Upper lobe of left lung (tissue), 6 donors: ENCODE results near the gene TOR3A. TPM values are rescaled to one million over a fixed set of nuclear protein-coding genes. Genes with fewer than 3 reads are reported as not detected.
A peak's percentile ranks its signal among the peaks of the same experiment; 100 is the strongest.

Experiments
- ATAC-seq, 2 donors: fragments of 200-7000 bp; cut with Tn5 transposase; one replicate each; pipeline ENCODE4 v1.9.1; 2022; ENCODE audit warnings: mild to moderate bottlenecking in 2 of 2, moderate library complexity in 2 of 2; ENCODE audit not compliant: low FRiP score in 2 of 2
- DNase-seq, 2 donors: peaks; one replicate each; pipeline ENCODE4 v3.0.0-alpha.2; 2019 to 2020
- H3K27ac ChIP-seq, 4 donors: fragments of 200-600 bp; sonication (generic); one replicate each; pipeline ENCODE4 v1.5.1; 2016 to 2019
- H3K27me3 ChIP-seq, 4 donors: fragments of 200-600 bp; sonication (generic); one replicate each; pipeline ENCODE4 v1.5.1; 2017 to 2019
- H3K36me3 ChIP-seq, 4 donors: fragments of 200-600 bp; sonication (generic); one replicate each; pipeline ENCODE4 v1.5.1; 2016 to 2019
- H3K4me1 ChIP-seq, 4 donors: fragments of 200-600 bp; sonication (generic); one replicate each; pipeline ENCODE4 v1.5.1; 2018 to 2019
- H3K4me3 ChIP-seq, 4 donors: fragments of 200-600 bp; sonication (generic); one replicate each; pipeline ENCODE4 v1.5.1; 2017 to 2019; ENCODE audit warnings: mild to moderate bottlenecking in 2 of 4, moderate library complexity in 1 of 4
- H3K9me3 ChIP-seq, 4 donors: fragments of 200-600 bp; sonication (generic); one replicate each; pipeline ENCODE4 v1.5.1; 2018 to 2019
- EP300 ChIP-seq, 4 donors: sonication (generic); formaldehyde crosslinking; IDR thresholded peaks; one replicate each; pipeline ENCODE4 v1.5.1; 2017; ENCODE audit warnings: antibody characterized with exemption in 4 of 4, control low read depth in 2 of 4
- POLR2A ChIP-seq, 4 donors: fragments of 450-650 bp; IDR thresholded peaks; one replicate each; pipeline ENCODE4 v1.5.1; 2016 to 2017; ENCODE audit warnings: antibody characterized with exemption in 4 of 4, mild to moderate bottlenecking in 2 of 4
- POLR2AphosphoS5 ChIP-seq, 2 donors: sonication (generic); formaldehyde crosslinking; IDR thresholded peaks; one replicate each; pipeline ENCODE4 v1.5.1; 2017; ENCODE audit warnings: antibody characterized with exemption in 2 of 2
- whole genome bisulfite sequencing, 2 donors: methylation state at CpG; one replicate each; pipeline ENCODE4 v1.1.5; 2017 to 2018; 5-methylcytosine and 5-hydroxymethylcytosine counted together
- total RNA-seq, 6 donors: library from RNA; depleted of rRNA in 4 of 6; stranded (reverse); fragments of >200 nt in 4 of 6; gene quantifications; one replicate each; pipeline versions ENCODE4 v1.1.0 to v1.2.1, GENCODE V29; 2016 to 2021
- TF ChIP-seq, protein P1 (sequence below), 6 experiments: fragments of 450-650 bp in 4 of 6; fragments of 200-600 bp in 2 of 6; sonication (generic) in 2 of 6; IDR thresholded peaks; one replicate each; pipeline ENCODE4 v1.5.1; 2016 to 2019; ENCODE audit warnings: antibody characterized with exemption in 6 of 6
- donor health status: DM: no; HTN: no; CAD: no; lungs with moderate emphysema.
- donor health status: DM: no; HTN: yes; CAD: no; lungs with severe emphysema.

Gene TOR3A
- total RNA-seq, 6 donors from 2014 or later = 26.2 to 44.1 (median 29.5) TPM

DNA sequence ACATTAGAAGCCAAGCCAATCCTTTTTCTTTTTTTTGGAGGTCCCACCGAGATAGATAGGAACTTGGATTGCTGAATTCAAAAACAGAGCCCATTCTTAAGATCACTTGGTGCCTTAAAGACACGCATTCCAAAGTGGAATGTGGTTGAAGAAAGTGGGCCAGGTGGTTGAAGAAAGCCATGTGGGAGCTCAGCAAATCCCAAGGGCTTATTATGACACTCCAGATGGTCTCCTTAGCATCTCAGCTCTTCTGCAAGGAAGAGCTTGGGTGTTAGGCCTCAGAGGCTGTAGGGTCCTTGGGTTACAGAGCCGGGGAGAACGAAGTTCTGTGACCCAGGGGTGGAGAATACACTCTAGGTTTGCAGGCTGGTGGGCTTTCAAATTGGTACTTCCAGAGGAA lies 13.5 kb downstream of the TOR3A start:
- no peak for DNase-seq
- 72 to 84% methylated on average over 4 of the region's 4 CpGs for WGBS, 2 donors

GRCh38 chr1:179095924-179096323 lies 14.1 kb downstream of the TOR3A start:
- 77 to 91% methylated on average over 3 of the region's 3 CpGs for WGBS, 2 donors
- DNase-seq (no peak), ATAC-seq (no peak)
- peaks cover 9 to 21% (median 16%) of the 10 kb centered on the region in 4 donors for H3K4me1 ChIP-seq
- H3K36me3 ChIP-seq = peaks cover 18 to 69% (median 42%) of the 10 kb centered on the region in 4 donors
- H3K27ac ChIP-seq = peak overlapping the region in 2 of 4 donors; percentile 49 to 53
- no peak overlapping the region for H3K4me3 ChIP-seq
- no peaks in the 10 kb centered on the region for H3K27me3 ChIP-seq
- TF ChIP-seq, protein P1, sequence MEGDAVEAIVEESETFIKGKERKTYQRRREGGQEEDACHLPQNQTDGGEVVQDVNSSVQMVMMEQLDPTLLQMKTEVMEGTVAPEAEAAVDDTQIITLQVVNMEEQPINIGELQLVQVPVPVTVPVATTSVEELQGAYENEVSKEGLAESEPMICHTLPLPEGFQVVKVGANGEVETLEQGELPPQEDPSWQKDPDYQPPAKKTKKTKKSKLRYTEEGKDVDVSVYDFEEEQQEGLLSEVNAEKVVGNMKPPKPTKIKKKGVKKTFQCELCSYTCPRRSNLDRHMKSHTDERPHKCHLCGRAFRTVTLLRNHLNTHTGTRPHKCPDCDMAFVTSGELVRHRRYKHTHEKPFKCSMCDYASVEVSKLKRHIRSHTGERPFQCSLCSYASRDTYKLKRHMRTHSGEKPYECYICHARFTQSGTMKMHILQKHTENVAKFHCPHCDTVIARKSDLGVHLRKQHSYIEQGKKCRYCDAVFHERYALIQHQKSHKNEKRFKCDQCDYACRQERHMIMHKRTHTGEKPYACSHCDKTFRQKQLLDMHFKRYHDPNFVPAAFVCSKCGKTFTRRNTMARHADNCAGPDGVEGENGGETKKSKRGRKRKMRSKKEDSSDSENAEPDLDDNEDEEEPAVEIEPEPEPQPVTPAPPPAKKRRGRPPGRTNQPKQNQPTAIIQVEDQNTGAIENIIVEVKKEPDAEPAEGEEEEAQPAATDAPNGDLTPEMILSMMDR (IDR thresholded peaks at IDR 0.05) = no peak
- no peaks in the 10 kb centered on the region for H3K9me3 ChIP-seq

More for the DNA sequence above, 13.5 kb downstream of the TOR3A start:
- H3K27ac ChIP-seq = peak overlapping the region in 3 of 4 donors; percentile 26 to 53 (median 49)
- H3K4me1 ChIP-seq = peaks cover 9 to 23% (median 16%) of the 10 kb centered on the region in 4 donors
- H3K36me3 ChIP-seq = peaks cover 18 to 74% (median 42%) of the 10 kb centered on the region in 4 donors
- H3K9me3 ChIP-seq = no peaks in the 10 kb centered on the region
- H3K4me3 ChIP-seq = no peak overlapping the region
- H3K27me3 ChIP-seq = no peaks in the 10 kb centered on the region
- no peak for ATAC-seq
- TF ChIP-seq, protein P1 (IDR thresholded peaks at IDR 0.05) = no peak
- no peak for TF ChIP-seq EP300 (IDR thresholded peaks at IDR 0.05)
- TF ChIP-seq POLR2A (IDR thresholded peaks at IDR 0.05) = no peak
- no peak for TF ChIP-seq POLR2AphosphoS5 (IDR thresholded peaks at IDR 0.05)

- DNase-seq (no peak), ATAC-seq (no peak)
- TF ChIP-seq, protein P1 (IDR thresholded peaks at IDR 0.05) = no peak
- TF ChIP-seq POLR2AphosphoS5 (IDR thresholded peaks at IDR 0.05) = no peak
- no peak for TF ChIP-seq EP300 (IDR thresholded peaks at IDR 0.05)
- TF ChIP-seq POLR2A (IDR thresholded peaks at IDR 0.05) = no peak
- Histone ChIP-seq H3K36me3 (peaks cover 12 to 37% (median 18%) of the 10 kb centered on the region in 4 donors), H3K27me3 (no peaks in the 10 kb centered on the region), H3K27ac (no peak overlapping the region), H3K4me1 (peaks cover 0 to 7% (median 3%) of the 10 kb centered on the region in 4 donors), H3K4me3 (no peak overlapping the region), H3K9me3 (no peaks in the 10 kb centered on the region)
- 96 to 98% methylated on average over 4 of the region's 4 CpGs for WGBS, 2 donors
These were observed 18.0 kb downstream of the TOR3A start for GRCh38 chr1:179099891-179100290.

DNA sequence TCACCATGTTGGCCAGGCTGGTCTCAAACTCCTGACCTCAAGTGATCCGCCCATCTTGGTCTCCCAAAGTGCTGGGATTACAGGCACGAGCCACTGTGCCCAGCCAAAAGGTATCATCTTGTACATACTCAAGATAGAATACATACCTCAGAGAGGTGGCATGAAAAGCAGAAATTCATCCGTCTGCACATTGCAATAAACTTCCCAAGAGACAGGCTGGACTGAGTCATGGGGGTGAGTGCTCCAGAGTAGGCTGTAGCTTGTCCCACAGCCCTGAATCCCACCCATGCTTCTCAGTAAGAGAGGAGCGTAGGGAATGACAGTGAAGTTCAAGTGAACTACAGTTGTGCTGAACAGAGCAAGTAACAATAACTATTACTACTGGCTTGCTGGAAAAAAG lies 19.7 kb downstream of the TOR3A start:
- TF ChIP-seq, protein P1 (IDR thresholded peaks at IDR 0.05) = no peak
- TF ChIP-seq EP300 (IDR thresholded peaks at IDR 0.05) (no peak), POLR2A (IDR thresholded peaks at IDR 0.05) (no peak), POLR2AphosphoS5 (IDR thresholded peaks at IDR 0.05) (no peak)
- no peak for DNase-seq
- Histone ChIP-seq H3K9me3 (no peaks in the 10 kb centered on the region), H3K36me3 (peaks cover 0 to 23% (median 6%) of the 10 kb centered on the region in 4 donors), H3K4me1 (peaks cover 0 to 7% (median 0%) of the 10 kb centered on the region in 4 donors), H3K4me3 (no peak overlapping the region), H3K27ac (no peak overlapping the region), H3K27me3 (no peaks in the 10 kb centered on the region)
- 91 to 94% methylated on average over 4 of the region's 4 CpGs for WGBS, 2 donors
- peak in 1 of 2 donors; percentile 13 for ATAC-seq

DNA sequence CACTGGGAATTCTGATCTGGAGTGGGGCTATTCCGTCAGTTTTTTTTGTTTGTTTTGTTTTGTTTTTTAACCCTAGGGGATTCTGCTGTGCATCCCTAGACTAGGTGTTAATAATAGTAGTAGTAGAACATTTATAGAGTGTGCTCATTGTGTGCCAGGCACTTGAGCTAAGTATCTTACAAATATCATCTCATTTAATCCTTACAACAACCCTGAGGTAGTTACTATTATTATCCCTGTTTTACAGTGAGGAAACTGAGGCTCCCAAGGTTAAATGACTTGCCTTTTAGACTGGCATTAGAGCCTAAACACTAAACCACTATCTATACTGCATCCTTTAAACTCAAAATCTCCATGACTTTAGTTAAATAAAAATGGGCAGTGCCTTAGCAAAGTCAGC lies 22.1 kb downstream of the TOR3A start:
- no peak overlapping the region for H3K27ac ChIP-seq
- ATAC-seq (no peak), DNase-seq (no peak)
- peaks cover 0 to 28% (median 15%) of the 10 kb centered on the region in 4 donors for H3K36me3 ChIP-seq
- no peak overlapping the region for H3K4me3 ChIP-seq
- H3K9me3 ChIP-seq = no peaks in the 10 kb centered on the region
- H3K27me3 ChIP-seq = no peaks in the 10 kb centered on the region
- H3K4me1 ChIP-seq = peaks cover 0 to 3% (median 0%) of the 10 kb centered on the region in 4 donors
- TF ChIP-seq EP300 (IDR thresholded peaks at IDR 0.05) = no peak
- TF ChIP-seq, protein P1 (IDR thresholded peaks at IDR 0.05) = no peak
- WGBS, 2 donors = 100% methylated on average over 1 of the region's 1 CpG
